GM18520 (cell line): ENCODE measurements around the gene MAP4K4.
"Not testable (repeated sequence)": the region's sequence is repeated elsewhere in the genome, so short reads cannot be mapped to it uniquely, and the experiment has no call there.

Experiments used
- ATAC-seq: cut with Tn5 transposase; IDR thresholded peaks from one replicate; pipeline ENCODE4 v1.9.1; 2021; ENCODE audit not compliant: unreplicated experiment

MAP4K4 gene

GRCh38 chr2:101741775-101742520, 44.4 kb downstream of the MAP4K4 start:
- no peak for ATAC-seq

- no peak for ATAC-seq
These were observed 45.0 kb downstream of the MAP4K4 start for GRCh38 chr2:101742547-101742946.

GRCh38 chr2:101743288-101743687, 45.8 kb downstream of the MAP4K4 start:
- no peak for ATAC-seq

- no peak for ATAC-seq
These were observed 47.3 kb downstream of the MAP4K4 start for GRCh38 chr2:101744832-101745231.

GRCh38 chr2:101745711-101746694, 48.5 kb downstream of the MAP4K4 start:
- no peak for ATAC-seq

- no peak for ATAC-seq
These were observed 50.5 kb downstream of the MAP4K4 start for GRCh38 chr2:101748000-101748399.

- ATAC-seq, result not testable (repeated sequence)
These were observed 51.0 kb downstream of the MAP4K4 start for GRCh38 chr2:101748462-101748861.

GRCh38 chr2:101750688-101751087, 53.2 kb downstream of the MAP4K4 start:
- no peak for ATAC-seq

- no peak for ATAC-seq
These were observed 53.8 kb downstream of the MAP4K4 start for GRCh38 chr2:101751276-101751815.

GRCh38 chr2:101751875-101752619, 54.5 kb downstream of the MAP4K4 start:
- ATAC-seq, result peak; percentile 83

- no peak for ATAC-seq
These were observed 55.5 kb downstream of the MAP4K4 start for GRCh38 chr2:101752716-101753616.

- ATAC-seq, result peak; percentile 27
These were observed 56.4 kb downstream of the MAP4K4 start for GRCh38 chr2:101753720-101754490.

GRCh38 chr2:101754618-101755017, 57.1 kb downstream of the MAP4K4 start:
- ATAC-seq, result no peak

GRCh38 chr2:101756266-101756665, 58.8 kb downstream of the MAP4K4 start:
- ATAC-seq, result no peak

GRCh38 chr2:101758001-101758400, 60.5 kb downstream of the MAP4K4 start:
- no peak for ATAC-seq

GRCh38 chr2:101759162-101759561, 61.7 kb downstream of the MAP4K4 start:
- ATAC-seq, result no peak

- no peak for ATAC-seq
These were observed 65.1 kb downstream of the MAP4K4 start for GRCh38 chr2:101762451-101763171.

GRCh38 chr2:101763496-101764333, 66.2 kb downstream of the MAP4K4 start:
- ATAC-seq, result no peak
